ENCODE measurements around the gene TRIM31. TPM values are rescaled to one million over a fixed set of nuclear protein-coding genes. Genes with fewer than 3 reads are reported as not detected.

Gene TRIM31
- total RNA-seq, 2 donors from 2014 or later = 0.26 TPM; not detected in 1

DNA sequence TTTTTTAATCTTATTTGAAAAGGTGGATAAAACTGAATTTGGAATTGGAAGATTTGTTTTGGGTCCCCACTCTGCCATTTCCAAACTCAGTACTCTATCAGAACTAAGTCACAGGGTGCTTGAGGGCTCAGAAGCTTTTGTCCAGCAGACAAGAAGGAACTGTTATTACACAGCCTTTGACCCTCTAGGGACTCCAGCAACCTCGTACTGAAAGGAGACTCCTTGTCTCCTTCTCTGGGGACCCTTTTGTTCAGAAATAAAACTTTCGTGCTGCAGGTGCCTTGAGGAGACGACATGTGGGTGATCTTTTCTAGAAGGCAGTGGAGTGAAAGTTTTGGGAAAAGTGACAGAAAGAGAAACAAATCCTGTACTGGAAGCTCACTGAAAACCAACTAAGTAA lies 59.2 kb downstream of the TRIM31 start:
- Histone ChIP-seq H3K9me3 (no peaks in the 10 kb centered on the region), H3K4me3 (no peak overlapping the region), H3K27me3 (no peaks in the 10 kb centered on the region), H3K4me1 (no peaks in the 10 kb centered on the region), H3K36me3 (replicated peaks in 1 of 2; ENCODE audit: insufficient read depth in 1 of 2, low read depth in 2 of 2) (peaks cover 0 to 2% of the 10 kb centered on the region in 2 donors), H3K27ac (no peak overlapping the region)
- WGBS, 2 donors = 81 to 88% methylated on average over 3 of the region's 3 CpGs
- intact Hi-C loops (cut with DNase I) = no loop called here
- DNase-seq (no peak), ATAC-seq (no peak)
- no peak for TF ChIP-seq POLR2A (IDR thresholded peaks at IDR 0.05)
- TF ChIP-seq, protein P1, sequence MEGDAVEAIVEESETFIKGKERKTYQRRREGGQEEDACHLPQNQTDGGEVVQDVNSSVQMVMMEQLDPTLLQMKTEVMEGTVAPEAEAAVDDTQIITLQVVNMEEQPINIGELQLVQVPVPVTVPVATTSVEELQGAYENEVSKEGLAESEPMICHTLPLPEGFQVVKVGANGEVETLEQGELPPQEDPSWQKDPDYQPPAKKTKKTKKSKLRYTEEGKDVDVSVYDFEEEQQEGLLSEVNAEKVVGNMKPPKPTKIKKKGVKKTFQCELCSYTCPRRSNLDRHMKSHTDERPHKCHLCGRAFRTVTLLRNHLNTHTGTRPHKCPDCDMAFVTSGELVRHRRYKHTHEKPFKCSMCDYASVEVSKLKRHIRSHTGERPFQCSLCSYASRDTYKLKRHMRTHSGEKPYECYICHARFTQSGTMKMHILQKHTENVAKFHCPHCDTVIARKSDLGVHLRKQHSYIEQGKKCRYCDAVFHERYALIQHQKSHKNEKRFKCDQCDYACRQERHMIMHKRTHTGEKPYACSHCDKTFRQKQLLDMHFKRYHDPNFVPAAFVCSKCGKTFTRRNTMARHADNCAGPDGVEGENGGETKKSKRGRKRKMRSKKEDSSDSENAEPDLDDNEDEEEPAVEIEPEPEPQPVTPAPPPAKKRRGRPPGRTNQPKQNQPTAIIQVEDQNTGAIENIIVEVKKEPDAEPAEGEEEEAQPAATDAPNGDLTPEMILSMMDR (IDR thresholded peaks at IDR 0.05) = no peak

Small RNA genes lying within 50 kb of the gene (small RNA-seq; reads per million reads assigned to genes)
- gene RF00554 (not detected), gene RF02219 (not detected), gene RF02220 (not detected)

Other genes starting within 250 kb of the TRIM31 start
- 100 to 1,000 TPM; 104 to 281 TPM for gene HLA-A, start 170.6 kb downstream of the TRIM31 start, total RNA-seq
- 10 to 100 TPM in 1 of 2 donors, 1 to 10 TPM in 1; 7.6 to 18.7 TPM for gene POLR1H, start 51.8 kb downstream of the TRIM31 start, total RNA-seq
- 10 to 100 TPM; 18.9 to 34.3 TPM for gene PPP1R11, start 45.9 kb downstream of the TRIM31 start, total RNA-seq
- gene RNF39, start 37.3 kb downstream of the TRIM31 start, total RNA-seq = 1 to 10 TPM in 1 of 2 donors, not detected in 1; 1.6 TPM
- not detected for gene TRIM40, start 23.1 kb upstream of the TRIM31 start, total RNA-seq
- gene TRIM10, start 48.1 kb upstream of the TRIM31 start, total RNA-seq = not detected
- gene TRIM15, start 50.5 kb upstream of the TRIM31 start, total RNA-seq = under 1 TPM in 1 of 2 donors, not detected in 1; 0.52 TPM
- 10 to 100 TPM; 31.9 to 66.6 TPM for gene TRIM26, start 100.3 kb upstream of the TRIM31 start, total RNA-seq
- gene TRIM39, start 213.8 kb upstream of the TRIM31 start, total RNA-seq = 10 to 100 TPM in 1 of 2 donors, 1 to 10 TPM in 1; 7.5 to 15.8 TPM
- 10 to 100 TPM; 52.1 to 77.6 TPM for gene RPP21, start 232.1 kb upstream of the TRIM31 start, total RNA-seq

Data from body of pancreas (tissue), 4 donors.